Bronchial epithelial cell (primary cell): ENCODE data around the gene HDAC10. TPM values are rescaled to one million over a fixed set of nuclear protein-coding genes. Genes with fewer than 3 reads are reported as not detected.

ENCODE experiments used
- DNase-seq: peaks from one replicate; pipeline ENCODE4 v3.0.0-alpha.2; 2010; ENCODE audit warnings: low read depth
- FAIRE-seq: peaks from 2 replicates; lab custom pipeline; 2011; peaks lifted over from hg19 to GRCh38; lab: Jason Lieb, UNC
- H3K27me3 ChIP-seq: 2 replicates; pipeline ENCODE4 v1.5.1; 2011; ENCODE audit warnings: low read length; ENCODE audit not compliant: control insufficient read depth, insufficient read depth
- H3K36me3 ChIP-seq: 2 replicates; pipeline ENCODE4 v1.5.1; 2011; ENCODE audit warnings: low read length; ENCODE audit not compliant: control insufficient read depth, insufficient read depth
- H3K4me3 ChIP-seq: 2 replicates; pipeline ENCODE4 v1.5.1; 2011; ENCODE audit warnings: mild to moderate bottlenecking, low read depth, low read length, control low read depth
- CTCF ChIP-seq: IDR thresholded peaks from 2 replicates; pipeline ENCODE4 v1.5.1; 2011; ENCODE audit warnings: mild to moderate bottlenecking, moderate library complexity, low read length, control low read depth, inconsistent platforms; ENCODE audit not compliant: insufficient read depth, severe bottlenecking
- total RNA-seq: library from RNA; depleted of rRNA; stranded (reverse); fragments of >200 nt; gene quantifications from 2 replicates; pipeline ENCODE4 v1.2.1, GENCODE V29; 2014

Gene HDAC10
- total RNA-seq, 1 donor from 2014 or later = 9.7 TPM

GRCh38 chr22:50272044-50272802 is 21.2 kb upstream of the HDAC10 start:
- no peaks in the 10 kb centered on the region for H3K27me3 ChIP-seq
- peaks cover 12% of the 10 kb centered on the region for H3K36me3 ChIP-seq
- H3K4me3 ChIP-seq = no peak overlapping the region
- FAIRE-seq = no peak
- no peak for DNase-seq
- no peak for TF ChIP-seq CTCF

GRCh38 chr22:50271519-50271970 is 20.5 kb upstream of the HDAC10 start:
- Histone ChIP-seq H3K36me3 (peaks cover 12% of the 10 kb centered on the region), H3K27me3 (no peaks in the 10 kb centered on the region), H3K4me3 (peak overlapping the region; percentile 44)
- FAIRE-seq = no peak
- DNase-seq = no peak
- TF ChIP-seq CTCF = peak; percentile 56

GRCh38 chr22:50270666-50271394 is 19.8 kb upstream of the HDAC10 start:
- no peak for FAIRE-seq

GRCh38 chr22:50269970-50270665 is 19.1 kb upstream of the HDAC10 start, which contains the start of gene MAPK11:
TSS of gene MAPK11 (minus strand) at chr22:50270380. CDS start at chr22:50270292, 88 bp downstream.
- FAIRE-seq = no peak
- no peak for TF ChIP-seq CTCF

More at GRCh38 chr22:50270666-50271394, 19.8 kb upstream of the HDAC10 start:
- DNase-seq = peak; percentile 42
- Histone ChIP-seq H3K36me3 (peaks cover 9% of the 10 kb centered on the region), H3K4me3 (peak overlapping the region; percentile 44), H3K27me3 (no peaks in the 10 kb centered on the region)
- no peak for TF ChIP-seq CTCF

GRCh38 chr22:50269573-50269969 is 18.5 kb upstream of the HDAC10 start:
- FAIRE-seq = no peak
- no peak for TF ChIP-seq CTCF
- Histone ChIP-seq H3K4me3 (peak overlapping the region; percentile 44), H3K36me3 (peaks cover 2% of the 10 kb centered on the region), H3K27me3 (no peaks in the 10 kb centered on the region)
- DNase-seq = no peak

More at GRCh38 chr22:50269970-50270665, 19.1 kb upstream of the HDAC10 start, which contains the start of gene MAPK11:
- peaks cover 4% of the 10 kb centered on the region for H3K36me3 ChIP-seq
- peak within 1 kb of the TSS; percentile 44 for H3K4me3 ChIP-seq
- DNase-seq = no peak
- no peaks in the 10 kb centered on the region for H3K27me3 ChIP-seq
